RCC 7860 (cell line): Measurements from ENCODE around the gene STK11.
A peak's percentile ranks its signal among the peaks of the same experiment; 100 is the strongest.
"Not testable (repeated sequence)": the region's sequence is repeated elsewhere in the genome, so short reads cannot be mapped to it uniquely, and the experiment has no call there.

Experiments
- DNase-seq: peaks from one replicate; pipeline ENCODE4 v3.0.0-alpha.2; 2015; ENCODE audit warnings: low spot score
- FAIRE-seq: peaks from 2 replicates; lab custom pipeline; 2012; peaks lifted over from hg19 to GRCh38; lab: Jason Lieb, UNC

STK11 gene

DNA sequence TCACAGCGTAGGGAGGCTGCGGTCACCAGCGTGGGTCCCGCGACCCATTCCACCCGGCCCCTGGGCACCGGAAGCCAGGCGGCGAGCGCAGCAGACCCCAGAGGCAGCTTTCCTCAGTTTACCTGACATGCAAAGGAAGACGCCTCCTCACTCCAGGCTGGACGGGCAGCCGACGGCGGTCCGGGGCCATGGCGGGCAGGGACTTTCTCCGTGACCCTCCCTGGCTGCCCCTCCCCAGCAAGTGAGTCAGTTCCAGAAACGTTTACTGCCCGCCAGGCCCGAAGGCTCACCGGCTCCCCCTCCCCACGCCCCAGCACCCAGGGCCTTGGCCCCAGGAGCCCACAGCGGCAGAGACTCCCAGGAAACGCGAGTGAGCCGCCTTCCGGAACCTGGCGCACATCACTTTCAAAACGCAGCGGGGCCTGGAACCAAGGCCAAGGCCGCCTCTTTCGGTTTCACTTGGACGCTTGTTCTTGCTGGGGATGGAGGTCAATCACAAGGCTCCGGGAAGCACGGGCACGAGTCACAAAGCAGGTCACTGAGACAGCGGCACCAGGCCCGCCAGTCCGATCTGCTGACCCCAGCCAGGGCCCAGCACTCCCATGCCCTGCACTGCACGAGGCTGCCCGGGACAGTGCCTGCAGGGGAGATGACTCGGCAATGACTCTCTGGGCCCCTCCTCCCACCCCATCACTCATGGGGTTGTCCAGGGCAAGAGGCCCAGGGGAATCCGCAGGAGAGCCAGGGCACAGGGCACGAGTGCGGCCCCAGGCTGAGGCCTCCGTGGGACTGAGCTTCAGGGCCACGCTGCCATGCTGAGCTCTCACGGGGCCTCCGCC is 36.8 kb upstream of the STK11 start:
- FAIRE-seq (peak; percentile 80), DNase-seq (peak; percentile 86)

DNA sequence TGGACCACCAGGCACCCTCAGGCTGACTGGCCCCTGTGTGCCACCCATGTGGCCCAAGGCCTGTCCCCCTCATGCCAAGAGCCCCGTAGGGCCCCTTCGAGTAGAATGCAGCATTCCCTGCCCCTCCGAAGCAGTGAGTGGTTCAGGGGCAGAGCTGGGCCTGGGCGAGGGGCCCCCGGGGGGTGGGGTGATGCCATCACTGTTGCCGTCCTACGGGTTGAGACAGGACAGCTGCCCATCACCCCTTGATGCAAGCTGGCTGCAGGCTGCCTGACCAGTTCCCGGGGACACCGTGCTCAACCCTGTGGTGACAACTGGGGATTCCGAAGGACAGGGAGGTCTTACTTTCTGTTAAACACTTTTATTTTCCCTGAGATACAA is 36.2 kb upstream of the STK11 start:
- FAIRE-seq (no peak), DNase-seq (no peak)

DNA sequence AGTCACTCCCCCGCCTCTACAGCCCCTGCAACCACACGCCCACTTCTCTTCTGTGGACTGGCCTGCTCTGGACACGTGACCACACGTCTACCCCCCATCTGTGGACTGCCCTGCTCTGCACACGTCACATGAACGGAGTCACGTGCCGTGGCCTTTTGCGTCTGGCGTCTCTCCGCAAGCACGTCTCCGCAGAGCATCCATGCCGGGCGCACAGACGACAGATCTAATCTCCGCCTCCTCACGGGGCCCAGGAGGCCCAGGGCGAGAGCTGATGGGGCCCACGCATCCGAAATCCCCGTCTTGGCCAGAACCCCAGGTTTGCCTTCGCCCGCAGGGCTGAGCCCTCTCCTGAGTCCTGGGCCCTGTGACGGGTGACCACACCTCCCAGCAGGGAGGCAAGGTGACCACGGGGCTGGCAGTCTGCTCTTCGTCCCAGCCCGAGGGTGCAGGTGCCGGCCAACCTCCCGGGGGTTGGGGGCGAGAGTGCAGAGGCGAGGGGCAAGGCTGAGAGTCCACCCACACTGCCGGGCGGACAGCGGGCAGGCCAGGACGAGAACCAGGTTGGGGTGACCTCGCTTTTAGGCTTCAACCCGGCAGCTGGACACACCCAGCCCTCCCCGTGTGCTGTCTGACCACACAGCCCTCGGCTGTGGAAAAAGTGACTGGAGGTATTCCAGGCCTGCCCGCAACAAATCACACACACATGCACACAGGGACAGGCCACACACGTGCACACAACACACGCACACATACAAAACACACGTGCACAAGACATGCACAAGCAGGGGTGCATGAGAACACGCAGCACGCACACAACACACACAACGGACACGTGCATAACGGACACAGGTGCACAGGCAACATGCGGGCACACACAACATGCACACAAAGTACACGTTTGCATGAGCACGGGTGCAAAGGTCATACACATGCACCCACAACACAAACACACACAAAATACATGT is 35.4 kb upstream of the STK11 start:
- FAIRE-seq (no peak), DNase-seq (no peak)

DNA sequence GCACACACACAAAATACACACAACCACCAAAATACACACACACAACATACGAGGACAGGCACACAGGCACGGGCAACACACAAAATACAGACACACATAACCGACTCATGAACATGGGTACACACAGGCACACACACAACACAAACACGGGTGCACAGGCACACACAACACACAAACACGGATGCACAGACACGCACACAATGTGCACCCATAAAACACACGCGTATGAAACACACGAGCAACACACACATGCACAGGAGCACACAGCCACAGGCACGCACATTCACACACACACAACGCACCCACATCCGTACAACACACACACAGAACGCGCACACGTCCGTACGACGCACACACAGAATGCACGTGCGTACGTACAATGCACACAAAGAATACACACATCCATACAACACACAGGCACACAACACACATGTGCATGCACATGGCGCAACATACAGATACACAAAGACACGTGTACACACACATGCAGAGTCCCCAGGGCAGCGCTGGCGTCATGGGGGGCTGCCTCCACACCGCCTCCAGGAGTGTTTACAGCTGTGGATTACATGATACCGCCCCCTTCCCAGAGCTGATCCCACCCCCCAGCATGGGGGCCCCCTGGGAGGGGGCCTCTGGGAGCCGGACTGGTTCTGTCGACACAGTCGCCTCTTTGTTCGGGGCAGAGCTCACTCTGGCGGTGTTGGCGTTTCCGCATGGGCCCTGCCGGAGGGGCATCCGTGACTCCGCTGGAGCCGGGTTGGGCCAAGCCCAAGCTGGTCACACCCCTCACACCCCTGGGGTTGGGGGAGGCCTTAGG is 34.4 kb upstream of the STK11 start:
- no peak for FAIRE-seq
- no peak for DNase-seq

DNA sequence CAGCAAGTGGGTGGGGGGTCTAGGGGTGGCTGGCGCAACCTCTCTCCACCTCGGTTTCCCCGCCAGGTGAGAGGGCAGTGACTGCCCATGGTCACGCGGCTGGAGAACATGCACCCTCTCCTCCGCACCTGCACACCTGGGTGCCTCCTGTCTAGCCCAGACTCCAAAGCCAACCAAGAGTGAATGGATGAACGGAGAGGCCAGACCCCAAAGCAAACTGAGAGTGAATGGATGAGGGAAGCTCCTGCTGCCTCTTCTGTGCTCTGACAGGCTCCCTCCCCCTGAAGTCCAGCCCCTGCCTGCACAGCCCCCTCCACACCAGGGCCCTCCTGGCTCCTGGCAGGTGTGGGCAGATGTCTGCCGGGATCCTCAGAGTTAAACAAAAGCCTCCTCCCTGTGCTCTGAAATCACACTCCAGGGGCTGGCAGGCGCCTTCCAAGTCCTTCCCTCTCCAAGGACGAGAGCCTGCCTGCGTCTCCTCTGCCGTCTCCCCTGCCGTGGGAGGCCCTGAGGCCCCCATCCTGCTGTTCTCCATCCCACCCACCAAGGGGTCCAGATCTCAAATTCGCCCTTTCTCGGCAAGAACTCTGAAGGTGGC is 33.7 kb upstream of the STK11 start:
- FAIRE-seq: no peak
- no peak for DNase-seq

DNA sequence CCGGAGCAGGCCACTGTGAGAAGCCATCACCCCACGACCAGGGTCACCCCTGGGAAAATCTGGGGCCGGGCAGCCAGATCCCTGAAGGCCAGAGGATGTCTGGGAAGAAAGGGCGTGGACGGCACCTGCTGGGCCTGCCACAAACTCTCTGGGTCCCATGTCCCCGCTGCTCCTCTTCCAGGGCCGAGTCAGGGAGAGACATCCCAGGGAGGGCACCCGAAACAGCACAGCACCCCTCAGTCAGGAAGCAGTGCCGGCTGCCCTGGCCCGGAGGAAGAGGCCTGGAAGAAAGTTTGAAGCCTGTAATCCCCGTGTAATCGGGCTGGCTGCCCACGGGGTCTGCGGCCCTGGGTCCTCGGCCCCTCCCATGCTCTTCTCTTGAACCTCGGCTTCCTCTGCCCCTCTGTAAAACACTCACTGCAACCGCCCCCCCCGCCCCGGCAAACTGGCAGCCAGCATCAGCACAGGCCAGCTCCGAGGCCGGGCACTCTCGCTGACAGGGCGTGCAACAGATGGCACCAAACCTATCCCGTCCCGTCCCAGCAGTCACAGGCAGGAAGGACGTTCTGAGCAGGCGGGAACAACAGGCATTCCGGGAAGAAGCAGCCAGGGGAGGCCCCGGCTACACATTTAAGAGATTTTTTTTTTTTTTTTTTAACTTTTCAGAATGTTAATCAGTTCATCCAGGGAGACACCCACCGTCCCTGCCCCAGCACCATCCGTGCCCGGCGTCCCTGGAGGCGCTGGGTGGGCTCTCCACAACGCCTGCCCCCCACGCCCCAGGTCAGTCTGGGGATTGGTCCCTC is 33.0 kb upstream of the STK11 start:
- peak; percentile 73 for DNase-seq
- peak; percentile 17 for FAIRE-seq

DNA sequence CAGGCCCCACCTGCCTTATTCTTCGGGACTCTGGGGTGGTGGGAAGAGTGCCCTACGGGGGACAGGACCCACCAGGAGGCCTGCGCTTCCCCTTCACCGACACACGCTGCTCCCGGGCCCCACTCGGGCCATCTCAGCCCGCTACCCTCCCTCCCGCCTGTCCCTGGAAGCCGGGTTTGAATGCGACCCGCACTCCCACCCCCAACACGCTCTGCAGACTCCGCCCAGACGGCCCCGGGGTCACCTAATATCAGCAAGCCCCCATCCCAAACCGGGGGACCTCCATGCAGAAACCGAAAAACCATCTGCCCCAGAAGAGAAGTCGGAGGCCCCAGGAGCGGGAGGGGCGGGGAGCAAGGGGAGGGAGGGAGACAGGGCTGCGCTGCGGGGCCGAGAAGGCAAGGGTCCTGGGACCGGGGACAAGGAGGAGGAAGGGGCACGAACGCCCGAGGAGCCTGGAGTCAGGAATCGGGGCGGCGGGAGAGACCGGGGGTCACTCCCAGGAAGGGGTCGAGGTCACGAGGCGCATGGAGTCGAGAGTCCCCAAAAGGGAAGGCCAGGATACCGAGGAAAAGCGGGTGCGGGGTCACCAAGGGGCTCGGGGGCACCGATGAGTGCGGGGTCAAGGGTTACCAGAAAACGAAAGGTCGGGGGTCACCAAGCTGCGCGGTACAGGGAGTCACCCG is 32.3 kb upstream of the STK11 start:
- FAIRE-seq: no peak
- peak; percentile 7 for DNase-seq

DNA sequence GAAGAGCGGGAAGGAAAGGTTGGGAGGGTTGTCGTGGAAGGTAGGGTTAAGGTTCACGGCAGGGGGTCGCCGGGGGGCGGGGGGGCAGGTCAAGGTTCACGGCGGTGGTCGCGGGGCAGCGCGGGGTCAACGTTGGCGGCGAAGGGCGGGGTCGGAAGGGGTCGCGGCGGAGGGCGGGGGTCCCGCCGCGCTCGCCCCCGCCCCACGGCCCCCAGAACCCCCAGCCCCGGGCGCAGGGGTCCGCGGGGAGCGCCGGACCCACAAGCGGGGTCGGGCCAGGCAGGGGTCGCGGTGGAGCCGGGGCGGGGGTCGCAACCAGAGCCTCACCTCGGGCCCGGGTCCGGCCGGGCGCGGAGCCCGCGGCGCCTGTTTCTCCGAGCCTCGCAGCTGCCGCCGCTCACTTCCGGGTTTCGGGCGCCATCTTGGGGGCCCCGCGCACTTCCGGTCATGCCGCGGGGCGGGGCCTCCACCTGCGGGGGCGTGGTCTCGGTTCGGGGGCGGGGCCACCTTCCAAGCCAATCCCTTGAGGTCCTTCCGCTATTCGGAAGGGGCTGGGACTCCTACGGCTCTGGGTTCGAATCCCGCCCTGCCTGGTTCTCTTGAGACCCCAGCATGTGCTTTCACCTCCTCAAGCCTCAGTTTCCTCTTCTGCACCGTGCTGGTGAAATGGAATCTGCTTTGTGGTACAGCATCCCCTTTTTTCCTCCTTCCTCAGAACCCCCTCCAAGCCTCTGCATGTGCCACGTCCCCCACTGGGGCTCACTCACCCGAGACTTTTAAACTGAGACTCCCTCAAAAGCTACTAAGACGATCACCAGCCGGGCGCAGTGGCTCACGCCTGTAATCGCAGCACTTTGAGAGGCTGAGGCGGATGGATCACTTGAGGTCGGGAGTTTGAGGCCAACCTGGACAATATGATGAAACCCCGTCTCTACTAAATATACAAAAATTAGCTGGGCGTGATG is 31.5 kb upstream of the STK11 start, which contains the start of gene SBNO2:
Gene SBNO2 (minus strand): TSS at position 424 of the 965 bp plus-strand sequence. CDS start 19,992 bp downstream, outside the sequence.
- FAIRE-seq (peak; percentile 29), DNase-seq (peak; percentile 78)

DNA sequence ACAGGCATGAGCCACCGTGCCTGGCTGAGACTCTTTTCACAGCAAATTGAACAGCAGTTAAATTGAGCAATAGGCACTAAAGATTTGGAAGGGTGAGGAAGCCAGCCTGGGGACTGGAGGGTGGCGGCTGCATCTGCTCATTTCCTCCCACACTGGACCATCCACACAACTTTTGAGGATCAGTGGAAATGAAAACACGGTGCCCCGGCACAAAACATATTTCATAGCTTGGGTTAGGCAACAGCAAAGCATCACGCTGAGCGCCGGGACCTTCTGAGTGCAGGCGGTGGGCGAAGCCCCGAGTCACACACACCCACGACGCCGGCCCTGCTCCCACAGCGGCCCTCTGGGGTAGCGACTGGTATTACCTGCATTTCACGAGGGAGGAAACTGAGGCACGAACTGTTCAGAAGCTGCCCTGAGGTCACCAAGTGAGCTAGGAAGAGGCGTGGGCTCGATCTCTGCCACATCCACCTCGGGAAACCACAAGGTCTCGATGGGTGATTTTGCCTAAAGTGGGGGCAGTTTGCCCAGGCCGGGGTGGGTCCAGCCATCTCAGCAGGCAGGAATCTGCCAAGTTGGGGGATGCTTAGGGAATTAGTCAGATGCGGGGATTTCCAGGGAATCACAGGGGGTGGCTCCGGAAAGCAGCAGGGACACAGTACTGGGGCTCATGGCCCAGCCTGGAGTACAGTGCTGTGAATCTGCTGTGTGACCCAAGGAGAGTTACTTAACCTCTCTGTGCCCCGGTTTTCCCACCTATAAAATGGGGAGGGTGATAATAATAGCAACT is 28.1 kb upstream of the STK11 start:
- FAIRE-seq: peak; percentile 98
- peak; percentile 98 for DNase-seq

DNA sequence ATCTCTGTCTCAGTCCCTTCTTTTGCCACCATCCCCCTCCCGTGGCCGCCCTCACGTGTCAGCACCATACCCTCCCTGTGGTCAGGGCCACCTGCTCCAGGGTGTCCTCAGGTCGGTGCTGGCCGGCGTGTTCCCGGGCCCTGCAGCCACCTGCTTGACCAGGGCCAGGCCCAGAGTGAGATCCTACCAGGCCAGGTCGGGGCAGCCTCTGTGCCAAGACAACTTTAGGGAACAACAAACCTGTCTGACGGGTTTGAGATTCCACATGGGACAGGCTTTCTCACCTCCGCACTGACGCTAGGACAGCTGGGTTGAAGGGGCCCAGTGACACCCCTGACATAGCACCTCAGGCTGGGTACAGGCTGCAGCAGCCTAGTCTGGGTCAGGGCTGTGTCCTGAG is 24.0 kb upstream of the STK11 start:
- no peak for DNase-seq
- FAIRE-seq: no peak

DNA sequence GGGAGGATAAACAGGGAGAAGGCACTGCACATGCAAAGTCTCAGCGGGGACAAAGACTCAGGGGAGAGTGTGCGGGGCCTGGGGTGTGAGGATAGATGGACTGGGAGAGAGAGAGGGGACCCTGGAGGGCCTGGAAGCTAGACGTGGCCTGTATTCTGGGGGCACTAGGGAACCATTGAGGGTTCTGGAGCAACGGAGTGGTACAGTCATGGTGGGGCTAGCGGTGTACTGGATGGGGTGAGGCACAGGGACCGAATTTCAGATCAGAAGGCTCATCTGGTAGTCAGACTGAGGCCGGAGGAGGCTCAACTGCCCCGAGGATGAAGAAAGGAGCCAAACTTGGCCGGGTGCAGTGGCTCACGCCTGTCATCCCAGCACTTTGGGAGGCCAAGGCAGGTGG is 23.5 kb upstream of the STK11 start:
- FAIRE-seq (no peak), DNase-seq (no peak)

DNA sequence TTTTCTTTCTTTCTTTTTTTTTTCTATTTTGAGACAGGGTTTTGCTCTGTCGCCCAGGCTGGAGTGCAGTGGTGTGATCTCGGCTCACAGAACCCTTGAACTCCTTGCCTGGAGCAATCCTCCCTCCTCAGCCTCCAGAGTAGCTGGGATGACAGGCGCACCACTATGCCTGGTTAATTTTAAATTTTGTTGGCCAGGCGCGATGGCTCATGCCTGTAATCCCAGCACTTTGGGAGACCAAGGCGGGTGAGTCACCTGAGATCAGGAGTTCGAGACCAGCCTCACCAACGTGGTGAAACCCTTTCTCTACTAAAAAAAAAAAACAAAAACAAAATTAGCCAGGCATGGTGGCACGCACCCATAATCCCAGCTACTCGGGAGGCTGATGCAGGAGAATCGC is 22.9 kb upstream of the STK11 start:
- DNase-seq: peak; percentile 53
- peak; percentile 64 for FAIRE-seq

DNA sequence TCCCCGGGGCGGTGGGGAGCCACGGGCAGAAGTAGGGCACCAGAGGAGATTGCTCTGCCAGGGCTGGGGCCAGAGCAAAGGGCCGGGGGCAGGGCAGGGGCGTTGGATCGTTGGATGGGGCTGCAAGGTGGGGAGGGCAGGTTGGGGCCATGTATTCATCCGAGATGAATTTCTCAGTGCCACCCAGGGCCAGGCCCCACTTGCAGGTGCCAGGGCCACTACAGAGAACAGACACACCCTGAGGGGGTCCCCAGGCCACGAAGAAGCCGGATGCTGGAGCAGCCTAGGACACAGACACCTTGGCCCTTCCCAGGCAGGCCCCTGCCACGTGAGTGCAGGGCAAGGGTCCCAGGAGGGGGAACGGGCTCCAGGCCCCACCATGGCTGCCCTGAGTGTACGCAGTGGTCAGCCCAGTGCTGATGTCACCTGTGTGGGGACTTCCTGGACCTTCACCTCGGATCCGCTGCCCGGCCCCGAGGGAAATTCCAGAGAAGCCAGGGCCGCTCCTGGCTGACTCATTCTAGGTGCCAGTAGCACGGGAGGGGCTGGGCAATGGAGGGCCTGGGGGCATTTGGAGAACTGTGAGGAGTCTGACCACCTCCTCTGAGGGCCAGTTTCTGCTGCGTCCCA is 21.9 kb upstream of the STK11 start:
- DNase-seq (peak; percentile 86), FAIRE-seq (peak; percentile 84)

DNA sequence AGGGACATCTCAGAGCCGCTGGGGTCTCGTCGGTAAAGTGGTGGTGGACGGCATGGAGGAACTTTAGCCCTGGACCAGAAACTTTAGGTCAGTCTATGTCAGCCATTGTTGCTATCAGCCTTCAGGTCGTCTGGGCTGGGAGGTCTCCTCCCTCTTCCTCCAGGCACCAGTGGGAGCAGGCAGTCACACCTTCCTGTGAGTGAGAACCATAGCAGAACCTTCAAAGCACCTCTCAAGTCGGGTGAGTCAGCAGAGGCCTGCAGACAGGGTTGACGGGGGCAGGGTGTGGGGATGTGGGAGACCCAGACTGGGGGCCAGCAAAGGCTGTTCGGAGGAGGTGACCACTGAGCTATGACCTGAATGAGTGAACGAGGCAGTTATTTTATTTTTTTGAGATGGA is 16.2 kb upstream of the STK11 start:
- FAIRE-seq (peak; percentile 77), DNase-seq (peak; percentile 90)

DNA sequence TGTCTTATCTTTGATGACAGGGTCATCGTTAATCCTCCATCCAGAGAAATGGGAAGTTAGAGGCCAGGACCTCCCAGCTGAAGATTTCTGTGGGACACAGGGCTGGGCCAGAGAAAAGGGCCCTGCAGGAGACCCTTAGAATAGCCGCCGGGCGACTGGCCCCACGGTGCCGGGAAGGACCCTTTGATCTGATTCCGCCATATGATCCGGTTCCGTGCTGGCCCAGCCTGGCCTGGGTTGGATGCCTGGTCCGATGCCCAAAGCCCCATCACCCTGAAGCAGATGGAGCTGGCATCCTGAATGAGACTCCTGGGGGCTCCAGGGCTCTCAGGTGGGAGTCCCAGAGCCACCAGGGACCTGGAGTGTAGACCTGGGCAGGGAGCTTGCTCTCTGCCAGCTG is 6.0 kb upstream of the STK11 start:
- no peak for DNase-seq

DNA sequence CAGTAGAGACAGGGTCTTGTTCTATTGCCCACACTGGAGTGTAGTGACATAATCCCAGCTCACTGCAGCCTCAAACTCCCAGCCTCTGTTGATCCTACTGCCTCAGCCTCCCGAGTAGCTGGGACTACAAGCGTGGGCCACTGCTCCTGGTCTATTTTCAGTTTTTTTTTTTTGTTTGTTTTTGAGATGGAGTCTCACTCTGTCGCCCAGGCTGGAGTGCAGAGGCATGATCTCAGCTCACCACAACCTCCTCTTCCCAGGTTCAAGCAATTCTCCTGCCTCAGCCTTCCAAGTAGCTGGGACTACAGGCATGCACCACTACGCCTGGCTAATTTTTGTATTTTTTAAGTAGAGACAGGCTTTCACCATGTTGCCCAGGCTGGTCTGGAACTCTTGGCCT is 5.0 kb upstream of the STK11 start:
- DNase-seq: peak; percentile 15
- FAIRE-seq: not testable (repeated sequence)

More for the DNA sequence above, 6.0 kb upstream of the STK11 start:
- no peak for FAIRE-seq
